Cardiac muscle cell (in vitro differentiated cells and primary cell): ENCODE measurements around the gene UGT1A7. TPM values are rescaled to one million over a fixed set of nuclear protein-coding genes. Genes with fewer than 3 reads are reported as not detected.

Source experiments
- DNase-seq, 2 donors: peaks; one replicate each; pipeline versions ENCODE4 v3.0.0 to v3.0.0-alpha.2; 2010 to 2017; ENCODE audit warnings: low read depth in 1 of 2, low spot score in 1 of 2
- H3K27ac ChIP-seq: fragments of 200-600 bp; sonication (generic); 2 replicates; pipeline ENCODE4 v1.5.1; 2016
- H3K27me3 ChIP-seq: fragments of 200-600 bp; sonication (generic); 2 replicates; pipeline ENCODE4 v1.6.0; 2016; ENCODE audit warnings: control low read depth
- H3K36me3 ChIP-seq: fragments of 200-600 bp; sonication (generic); 2 replicates; pipeline ENCODE4 v1.5.1; 2016; ENCODE audit warnings: control low read depth
- H3K4me1 ChIP-seq: fragments of 200-600 bp; sonication (generic); 2 replicates; pipeline ENCODE4 v1.8.1; 2017; ENCODE audit warnings: low read depth, mild to moderate bottlenecking, mixed run types
- H3K4me3 ChIP-seq: fragments of 200-600 bp; sonication (generic); 2 replicates; pipeline ENCODE4 v1.5.1; 2016; ENCODE audit warnings: mild to moderate bottlenecking
- H3K9me3 ChIP-seq: fragments of 200-600 bp; sonication (generic); 2 replicates; pipeline ENCODE4 v1.5.1; 2017; ENCODE audit warnings: low read depth, mild to moderate bottlenecking, control low read depth
- polyA plus RNA-seq: library from polyadenylated mRNA; unstranded; fragments of >200 nt; fragmentation: Nextera tagmentation; extraction: Ambion mirVana; gene quantifications from 2 replicates; pipeline ENCODE4 v1.2.1, GENCODE V29; 2016
- total RNA-seq: library from RNA; depleted of rRNA; stranded (reverse); fragments of >200 nt; gene quantifications from 2 replicates; pipeline ENCODE4 v1.2.3, GENCODE V29; 2016
- TF ChIP-seq, protein P1 (sequence below): IDR thresholded peaks from 2 replicates; pipeline ENCODE4 v1.5.1; 2012; ENCODE audit warnings: low read depth, mild to moderate bottlenecking, low read length

Gene UGT1A7
- total and polyA plus RNA-seq, 2 experiments from 2014 or later, result not detected

- H3K4me3 ChIP-seq, result no peak overlapping the region
- no peaks in the 10 kb centered on the region for H3K27me3 ChIP-seq
- no peaks in the 10 kb centered on the region for H3K36me3 ChIP-seq
- H3K4me1 ChIP-seq, result no peaks in the 10 kb centered on the region
- TF ChIP-seq, protein P1, sequence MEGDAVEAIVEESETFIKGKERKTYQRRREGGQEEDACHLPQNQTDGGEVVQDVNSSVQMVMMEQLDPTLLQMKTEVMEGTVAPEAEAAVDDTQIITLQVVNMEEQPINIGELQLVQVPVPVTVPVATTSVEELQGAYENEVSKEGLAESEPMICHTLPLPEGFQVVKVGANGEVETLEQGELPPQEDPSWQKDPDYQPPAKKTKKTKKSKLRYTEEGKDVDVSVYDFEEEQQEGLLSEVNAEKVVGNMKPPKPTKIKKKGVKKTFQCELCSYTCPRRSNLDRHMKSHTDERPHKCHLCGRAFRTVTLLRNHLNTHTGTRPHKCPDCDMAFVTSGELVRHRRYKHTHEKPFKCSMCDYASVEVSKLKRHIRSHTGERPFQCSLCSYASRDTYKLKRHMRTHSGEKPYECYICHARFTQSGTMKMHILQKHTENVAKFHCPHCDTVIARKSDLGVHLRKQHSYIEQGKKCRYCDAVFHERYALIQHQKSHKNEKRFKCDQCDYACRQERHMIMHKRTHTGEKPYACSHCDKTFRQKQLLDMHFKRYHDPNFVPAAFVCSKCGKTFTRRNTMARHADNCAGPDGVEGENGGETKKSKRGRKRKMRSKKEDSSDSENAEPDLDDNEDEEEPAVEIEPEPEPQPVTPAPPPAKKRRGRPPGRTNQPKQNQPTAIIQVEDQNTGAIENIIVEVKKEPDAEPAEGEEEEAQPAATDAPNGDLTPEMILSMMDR, result no peak
- no peaks in the 10 kb centered on the region for H3K9me3 ChIP-seq
- H3K27ac ChIP-seq, result no peak overlapping the region
- no peak for DNase-seq
Measured at GRCh38 chr2:233799087-233799665, 117.5 kb downstream of the UGT1A7 start.

DNA sequence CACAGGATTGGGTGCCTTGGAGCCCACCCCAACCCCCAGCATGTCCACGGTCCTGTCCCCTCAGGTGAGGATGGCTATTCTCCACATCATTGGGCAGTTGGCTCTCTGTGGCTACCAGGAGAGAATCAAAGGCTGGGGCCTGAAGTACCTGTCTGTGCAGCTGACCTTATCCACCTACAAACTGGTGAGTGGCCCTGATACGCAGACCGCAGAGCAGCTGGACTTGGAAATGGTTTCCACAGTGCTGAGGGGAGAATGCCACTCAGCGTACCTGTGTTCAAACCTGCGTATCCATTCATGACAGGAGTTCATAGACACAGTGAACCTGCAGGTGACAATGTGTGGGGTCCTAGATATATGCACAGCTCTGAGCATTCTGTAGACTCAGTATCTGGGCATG lies 118.0 kb downstream of the UGT1A7 start:
- no peaks in the 10 kb centered on the region for H3K27me3 ChIP-seq
- TF ChIP-seq, protein P1, result no peak
- no peaks in the 10 kb centered on the region for H3K4me1 ChIP-seq
- no peak overlapping the region for H3K27ac ChIP-seq
- H3K9me3 ChIP-seq, result no peaks in the 10 kb centered on the region
- DNase-seq, result no peak
- H3K36me3 ChIP-seq, result no peaks in the 10 kb centered on the region
- H3K4me3 ChIP-seq, result no peak overlapping the region

DNA sequence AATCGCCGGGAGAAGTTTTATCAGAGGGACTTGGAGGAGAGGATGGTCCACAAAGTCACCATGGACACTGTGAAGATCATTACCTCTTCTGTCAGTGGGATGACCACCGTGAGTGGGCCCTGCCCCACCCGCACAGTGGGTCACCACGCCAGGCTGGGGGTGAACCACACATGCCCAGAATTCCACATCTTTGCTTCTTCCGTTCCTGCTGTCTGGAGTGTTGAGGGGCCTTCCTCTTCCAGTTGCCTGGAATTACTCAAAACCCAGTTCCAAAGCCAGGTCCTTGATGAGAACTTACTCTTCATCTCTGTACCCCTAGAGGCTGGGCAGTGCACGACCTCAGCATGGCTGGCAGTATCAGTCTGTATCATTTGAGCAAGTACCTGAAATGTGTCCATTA lies 118.5 kb downstream of the UGT1A7 start:
- H3K27me3 ChIP-seq, result no peaks in the 10 kb centered on the region
- TF ChIP-seq, protein P1, result no peak
- no peak overlapping the region for H3K27ac ChIP-seq
- H3K36me3 ChIP-seq, result no peaks in the 10 kb centered on the region
- no peaks in the 10 kb centered on the region for H3K4me1 ChIP-seq
- no peak for DNase-seq
- H3K9me3 ChIP-seq, result no peaks in the 10 kb centered on the region
- H3K4me3 ChIP-seq, result no peak overlapping the region

GRCh38 chr2:233801357-233802131 lies 119.8 kb downstream of the UGT1A7 start:
- DNase-seq, result peak in 1 of 2 donors; percentile 32
- no peaks in the 10 kb centered on the region for H3K36me3 ChIP-seq
- TF ChIP-seq, protein P1, result no peak
- H3K27ac ChIP-seq, result no peak overlapping the region
- H3K27me3 ChIP-seq, result no peaks in the 10 kb centered on the region
- no peaks in the 10 kb centered on the region for H3K4me1 ChIP-seq
- H3K4me3 ChIP-seq, result no peak overlapping the region
- no peaks in the 10 kb centered on the region for H3K9me3 ChIP-seq

DNA sequence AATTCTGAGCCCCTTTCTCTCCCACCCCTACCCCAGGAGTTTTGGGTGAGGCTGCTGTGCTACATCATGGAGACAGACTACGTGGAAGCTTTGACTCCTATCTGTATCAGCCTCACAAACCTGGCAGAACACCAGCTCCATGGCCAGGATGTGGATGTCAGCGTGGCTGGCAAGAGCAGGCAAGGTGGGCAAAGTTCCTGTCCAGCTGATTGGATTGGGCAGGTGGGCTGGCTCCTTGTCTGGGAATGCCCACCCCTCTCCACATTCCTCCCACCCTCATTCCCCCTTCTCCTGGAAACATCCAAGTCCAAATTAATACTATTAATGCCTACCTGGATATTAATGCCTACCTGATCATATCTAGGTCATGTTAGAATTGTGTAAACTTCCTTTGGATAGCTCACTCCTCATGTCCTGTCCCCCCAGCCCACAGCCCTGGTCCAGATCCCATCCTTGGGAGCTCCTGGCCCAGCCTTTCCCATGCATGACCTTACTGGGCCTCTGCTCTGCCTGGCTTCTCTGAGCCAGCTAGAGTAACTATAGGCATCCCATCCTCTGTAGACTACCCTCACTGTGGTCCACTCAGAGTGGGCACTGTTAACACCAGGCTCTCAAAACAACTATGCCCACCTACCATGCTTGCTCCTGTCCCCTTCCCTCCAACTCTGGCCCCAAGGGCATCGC lies 120.6 kb downstream of the UGT1A7 start:
- no peak for DNase-seq
- Histone ChIP-seq H3K9me3 (no peaks in the 10 kb centered on the region), H3K4me1 (no peaks in the 10 kb centered on the region), H3K27ac (no peak overlapping the region), H3K4me3 (no peak overlapping the region), H3K27me3 (no peaks in the 10 kb centered on the region), H3K36me3 (no peaks in the 10 kb centered on the region)
- TF ChIP-seq, protein P1, result no peak
